Measurements from ENCODE around the gene TENM3.

TENM3 gene

GRCh38 chr4:182415116-182415515 lies 171.9 kb downstream of the TENM3 start:
- no peak for DNase-seq

GRCh38 chr4:182416067-182416466 lies 172.9 kb downstream of the TENM3 start:
- no peak for DNase-seq

GRCh38 chr4:182418054-182418734 lies 175.0 kb downstream of the TENM3 start:
- no peak for DNase-seq

DNA sequence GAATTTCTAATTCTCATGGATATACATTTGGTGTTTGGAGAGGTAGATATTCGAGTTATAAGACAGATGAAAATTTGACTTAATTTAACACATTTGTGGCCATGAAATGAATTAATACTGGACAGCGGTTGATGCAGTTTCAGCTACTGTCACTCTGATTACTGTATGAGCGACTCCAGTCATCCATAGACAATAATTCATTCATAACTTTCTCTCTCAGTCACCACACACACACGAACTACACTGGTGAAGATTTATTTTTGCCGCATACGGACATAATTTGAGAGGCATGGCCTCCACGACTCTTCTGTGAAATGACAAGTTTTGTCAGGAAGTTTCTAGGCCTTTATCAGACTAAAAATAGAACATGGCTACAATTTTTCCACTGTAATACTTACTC lies 177.0 kb downstream of the TENM3 start:
- DNase-seq: no peak

DNA sequence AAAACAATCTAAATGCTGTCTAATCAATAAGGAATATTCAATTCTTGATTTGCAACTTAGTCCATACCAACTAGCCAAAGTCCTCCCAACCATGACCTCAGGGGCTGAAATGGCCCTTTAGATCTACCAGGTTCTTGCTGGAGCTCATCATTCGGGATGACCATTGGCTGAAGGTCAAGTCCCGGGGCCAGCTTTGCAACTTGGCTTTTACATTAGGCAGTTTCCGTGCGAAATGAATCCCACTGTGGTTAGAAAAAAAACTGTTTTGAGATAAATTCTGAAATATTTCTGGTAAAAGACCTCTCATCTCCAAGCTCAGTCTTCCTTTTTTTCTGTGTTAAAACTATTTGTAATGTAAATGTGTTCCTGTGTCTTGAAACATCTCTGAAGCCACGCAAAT lies 178.6 kb downstream of the TENM3 start:
- DNase-seq: no peak

GRCh38 chr4:182425302-182425701 lies 182.1 kb downstream of the TENM3 start:
- no peak for DNase-seq

- no peak for DNase-seq
These were observed 183.7 kb downstream of the TENM3 start for GRCh38 chr4:182426901-182427300.

GRCh38 chr4:182427554-182427953 lies 184.4 kb downstream of the TENM3 start:
- no peak for DNase-seq

- DNase-seq: no peak
These were observed 186.7 kb downstream of the TENM3 start for GRCh38 chr4:182429896-182430295.

DNA sequence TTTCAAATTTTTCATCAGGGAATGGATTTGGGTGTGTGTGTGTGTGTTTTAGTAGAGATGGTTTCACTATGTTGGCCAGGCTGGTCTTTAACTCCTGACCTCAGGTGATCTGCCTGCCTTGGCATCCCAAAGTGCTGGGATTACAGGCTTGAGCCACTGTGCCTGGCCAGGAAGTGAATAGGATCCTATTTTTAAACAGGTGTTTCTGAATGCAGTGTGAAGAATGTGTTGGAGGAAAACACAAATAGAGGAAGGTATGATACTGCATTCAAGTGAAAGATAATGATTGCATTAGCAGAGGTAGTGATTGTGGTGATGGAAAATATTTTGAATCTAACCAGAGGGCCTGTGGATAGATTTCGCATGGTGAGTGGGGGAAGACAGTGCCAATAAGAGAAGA lies 189.6 kb downstream of the TENM3 start:
- no peak for DNase-seq

- DNase-seq: no peak
These were observed 191.5 kb downstream of the TENM3 start for GRCh38 chr4:182434720-182435119.

- no peak for DNase-seq
These were observed 192.2 kb downstream of the TENM3 start for GRCh38 chr4:182435401-182435800.

GRCh38 chr4:182443070-182443469 lies 199.9 kb downstream of the TENM3 start:
- DNase-seq: no peak

GRCh38 chr4:182447767-182448280 lies 204.6 kb downstream of the TENM3 start:
- no peak for DNase-seq

DNA sequence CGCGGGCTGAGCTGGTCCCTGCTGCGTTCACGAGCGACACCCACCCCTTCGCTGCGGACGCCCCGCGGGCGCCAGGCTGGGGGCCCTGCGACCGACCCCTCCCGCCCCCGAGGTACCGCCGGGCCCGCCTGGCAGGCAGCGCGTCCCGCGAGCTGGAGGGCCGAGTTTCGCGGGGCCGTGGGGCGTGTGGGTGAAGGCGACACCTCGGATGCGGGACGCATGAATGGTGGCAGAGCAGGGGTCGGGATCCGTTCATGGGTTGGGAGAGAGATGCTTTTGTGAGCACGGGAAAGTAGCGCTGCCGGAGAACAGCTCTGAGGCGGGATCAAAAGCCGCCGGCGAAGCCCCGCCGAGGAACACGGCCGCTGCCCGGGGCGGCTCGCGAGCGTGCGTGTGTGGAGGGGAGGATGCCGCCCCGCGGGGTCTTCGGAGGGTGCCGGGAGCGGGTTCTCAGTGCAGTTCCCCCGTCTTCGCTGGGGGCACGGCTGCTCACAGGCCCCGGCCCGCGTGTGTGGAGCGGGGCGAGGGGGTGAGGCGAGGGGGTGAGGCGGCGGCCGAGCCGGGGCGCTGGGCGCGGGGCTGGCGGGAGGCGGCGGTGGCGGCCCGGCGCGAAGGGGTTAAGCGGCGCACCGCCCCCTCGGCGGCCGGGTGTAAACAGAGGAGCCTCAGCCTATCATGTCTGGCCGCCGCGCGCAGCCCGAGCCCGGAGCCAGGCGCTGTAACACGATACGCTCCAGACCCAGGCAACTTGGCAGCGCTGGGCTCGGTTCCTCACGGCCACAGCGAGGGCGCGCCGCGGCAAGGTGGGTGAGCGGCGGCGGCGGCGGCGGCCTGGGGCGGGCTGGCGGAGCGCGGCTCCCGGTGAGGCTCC lies 205.3 kb downstream of the TENM3 start:
- DNase-seq: no peak

DNA sequence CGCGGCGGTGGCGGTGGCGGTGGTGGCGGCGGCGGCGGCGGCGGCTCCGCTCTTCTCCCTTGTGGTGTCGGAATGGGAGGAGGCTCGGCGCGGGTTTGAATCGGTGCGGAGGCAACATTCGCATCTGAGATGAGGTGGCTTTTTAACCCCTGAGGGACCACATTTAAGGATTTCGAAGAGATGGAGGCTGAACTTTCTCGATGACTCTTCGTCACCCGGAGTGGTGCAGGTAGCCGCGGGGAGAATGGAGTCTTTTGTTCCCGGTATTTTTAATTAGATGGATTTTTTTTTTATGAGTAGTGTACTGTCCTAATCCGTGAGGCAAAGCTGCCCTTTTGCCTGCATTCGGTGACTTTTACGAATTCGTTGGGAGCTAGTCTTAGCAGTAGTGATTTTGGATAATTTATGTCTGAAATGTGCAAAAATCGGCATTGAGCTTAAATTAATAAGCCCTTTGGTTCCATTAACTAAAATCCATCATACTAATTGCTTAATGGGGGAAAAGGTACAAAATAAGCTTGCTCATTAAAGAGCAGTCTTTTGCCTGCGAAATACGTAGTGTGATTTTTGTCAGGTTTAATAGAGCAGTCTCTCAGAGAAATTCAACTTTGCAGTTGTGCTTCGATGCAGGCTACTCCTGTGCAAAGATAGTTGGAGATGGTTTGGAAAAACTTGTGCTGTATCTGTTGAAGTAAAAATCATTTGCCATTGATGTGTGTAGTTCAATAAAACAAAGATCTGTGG lies 206.2 kb downstream of the TENM3 start:
- DNase-seq: no peak

- DNase-seq: no peak
These were observed 206.8 kb downstream of the TENM3 start for GRCh38 chr4:182449930-182450439.

DNA sequence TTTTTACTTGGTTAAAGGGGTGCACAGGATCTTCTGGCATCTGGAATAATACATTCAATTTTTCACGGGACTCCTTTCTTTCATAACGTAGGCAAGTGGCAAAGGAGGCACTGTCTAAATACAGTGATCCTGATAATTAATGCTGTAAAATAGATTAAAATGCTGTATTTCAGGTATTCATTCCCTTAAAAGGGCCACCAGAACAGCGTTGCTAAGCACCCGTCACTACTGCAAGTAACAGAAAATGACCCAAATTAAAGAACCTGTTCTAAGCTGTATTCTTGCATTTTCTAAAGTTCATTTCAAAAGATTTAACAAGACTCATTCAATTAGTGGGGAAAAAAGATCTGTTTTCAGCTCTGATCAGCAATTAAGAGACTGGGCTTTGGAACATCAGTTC lies 208.2 kb downstream of the TENM3 start:
- DNase-seq: no peak

DNA sequence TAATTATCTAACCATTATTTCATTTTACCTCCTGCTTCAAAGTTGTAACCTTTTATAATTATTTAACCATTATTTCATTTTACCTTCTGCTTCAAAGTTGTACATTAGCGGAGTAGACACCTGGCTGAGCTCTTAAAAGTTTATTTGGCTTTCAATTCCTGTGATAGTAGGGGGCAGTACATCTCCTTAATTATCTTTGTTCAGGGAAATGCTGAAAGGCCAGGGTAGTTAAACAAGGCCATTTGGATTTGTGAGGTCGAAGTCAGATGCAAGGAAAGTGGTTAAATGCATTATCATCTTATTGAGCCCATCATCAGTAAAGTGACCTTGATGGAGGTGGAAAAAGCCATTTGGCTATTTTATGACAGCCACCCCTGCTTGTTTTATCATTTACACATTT lies 210.6 kb downstream of the TENM3 start:
- no peak for DNase-seq

- DNase-seq: no peak
These were observed 211.3 kb downstream of the TENM3 start for GRCh38 chr4:182454440-182455013.

- no peak for DNase-seq
These were observed 221.9 kb downstream of the TENM3 start for GRCh38 chr4:182465114-182465513.

- no peak for DNase-seq
These were observed 222.8 kb downstream of the TENM3 start for GRCh38 chr4:182465979-182466378.

DNA sequence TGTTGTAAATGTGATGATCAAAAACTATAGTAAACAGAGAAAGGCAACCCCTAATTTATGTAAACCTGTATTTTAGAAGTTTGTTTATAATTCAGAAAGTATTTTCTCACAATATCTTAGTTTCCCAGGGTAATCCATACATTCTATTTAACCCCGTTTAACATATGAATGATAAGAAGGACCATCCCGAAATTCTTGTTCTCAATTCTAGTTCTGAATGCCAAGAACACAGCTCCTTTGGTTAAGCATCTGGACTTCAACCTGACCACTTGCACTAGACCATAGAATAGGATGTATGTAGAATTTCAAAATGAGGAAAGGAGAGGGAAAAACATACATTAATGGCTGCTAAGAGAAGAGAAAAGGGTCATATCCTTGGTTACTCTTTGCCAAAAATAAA lies 227.0 kb downstream of the TENM3 start:
- DNase-seq: no peak

Measured in CD4-positive, alpha-beta T cell treated with Interleukin-17A for 1 hour (primary cell).